HG03175 (cell line): ENCODE measurements around the gene DAPK1.
A peak's percentile ranks its signal among the peaks of the same experiment; 100 is the strongest.
"Not testable (repeated sequence)": the region's sequence is repeated elsewhere in the genome, so short reads cannot be mapped to it uniquely, and the experiment has no call there.

Experiments used
- ATAC-seq: cut with Tn5 transposase; IDR thresholded peaks from one replicate; pipeline ENCODE4 v1.9.1; 2021; ENCODE audit warnings: mild to moderate bottlenecking, moderate library complexity; ENCODE audit not compliant: unreplicated experiment

The DAPK1 gene

DNA sequence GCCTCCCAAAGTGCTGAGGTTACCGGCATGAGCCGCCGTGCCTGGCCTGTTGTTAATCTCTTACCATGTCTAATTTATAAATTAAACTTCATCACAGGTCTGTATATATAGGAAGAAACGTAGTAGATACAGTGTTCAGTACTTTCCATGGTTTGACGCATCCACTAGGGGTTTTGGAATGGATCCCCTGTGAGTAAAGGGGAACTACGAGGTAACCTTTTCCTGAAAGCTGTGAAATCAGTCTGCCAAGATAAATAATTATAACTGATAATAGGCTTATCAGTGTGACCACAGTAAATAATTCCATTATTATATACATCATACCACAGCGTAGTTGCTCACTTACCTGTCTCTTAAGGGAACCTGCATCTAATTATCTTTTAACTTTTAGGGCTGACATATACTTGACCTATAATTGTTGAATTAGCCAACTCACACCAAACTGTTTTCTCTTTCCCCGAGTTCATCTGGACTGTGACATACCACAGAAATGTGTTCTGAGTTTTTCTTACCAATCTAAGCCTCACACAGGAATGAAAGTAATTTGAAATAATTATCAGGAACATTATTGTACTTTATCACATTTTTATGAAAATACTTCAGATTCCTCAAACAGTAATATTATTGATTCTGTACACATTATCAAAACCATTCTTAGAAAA, 42.9 kb downstream of the DAPK1 start:
- ATAC-seq: no peak

DNA sequence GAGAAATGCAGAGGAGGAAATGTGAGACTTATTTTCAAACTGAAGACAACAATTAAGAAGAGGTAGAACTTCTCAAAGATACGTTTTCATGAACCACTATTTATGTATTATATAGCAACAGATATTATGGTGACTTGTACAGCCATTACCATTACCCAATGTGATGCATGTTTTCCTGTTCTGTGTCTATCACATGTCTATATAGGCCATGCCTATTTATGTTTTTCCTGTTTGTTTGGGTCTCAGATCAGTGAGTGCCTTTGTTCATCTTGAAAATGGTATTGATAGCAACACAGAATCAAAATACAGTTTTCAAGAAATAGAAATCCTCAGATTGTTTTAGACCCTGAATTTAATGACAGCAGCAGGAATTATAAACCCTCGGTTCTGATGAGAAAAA, 44.0 kb downstream of the DAPK1 start:
- ATAC-seq: no peak

DNA sequence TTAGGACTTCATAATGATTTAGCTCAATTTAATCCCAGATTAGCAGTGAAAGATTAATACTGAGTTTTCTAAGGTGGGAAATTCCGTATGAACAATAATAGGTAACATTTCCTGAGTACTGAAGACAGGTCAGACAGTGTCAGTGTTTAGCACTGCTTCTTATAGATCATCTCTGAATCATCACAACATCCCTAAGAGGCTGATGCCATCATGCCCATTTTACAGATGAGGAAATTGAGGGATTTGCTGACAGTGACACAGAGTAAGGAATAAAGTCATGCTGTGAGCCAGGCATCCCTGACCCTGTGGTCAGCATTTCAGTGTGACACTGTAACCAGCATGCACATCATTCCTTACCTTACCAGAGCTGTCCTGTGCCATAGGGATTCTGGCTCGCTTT, 44.5 kb downstream of the DAPK1 start:
- no peak for ATAC-seq

DNA sequence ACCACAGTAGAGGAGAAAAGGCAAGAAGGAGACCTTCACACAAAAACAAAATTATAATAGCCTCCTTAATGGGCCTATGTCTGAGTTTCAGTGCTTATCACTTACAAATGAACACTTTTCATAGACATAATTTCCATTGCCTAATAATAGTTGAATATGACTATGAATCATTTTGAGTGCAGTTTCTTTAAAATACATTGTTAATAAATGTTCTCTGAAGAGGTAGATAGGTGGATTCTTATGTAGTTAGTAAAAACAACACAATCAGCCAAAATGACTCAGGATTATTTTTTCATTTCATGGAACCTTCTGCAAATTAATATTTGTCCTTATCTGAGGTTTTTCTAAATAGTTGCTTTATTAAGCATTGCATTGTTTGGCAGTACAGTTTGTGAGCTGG, 45.6 kb downstream of the DAPK1 start:
- ATAC-seq: no peak

DNA sequence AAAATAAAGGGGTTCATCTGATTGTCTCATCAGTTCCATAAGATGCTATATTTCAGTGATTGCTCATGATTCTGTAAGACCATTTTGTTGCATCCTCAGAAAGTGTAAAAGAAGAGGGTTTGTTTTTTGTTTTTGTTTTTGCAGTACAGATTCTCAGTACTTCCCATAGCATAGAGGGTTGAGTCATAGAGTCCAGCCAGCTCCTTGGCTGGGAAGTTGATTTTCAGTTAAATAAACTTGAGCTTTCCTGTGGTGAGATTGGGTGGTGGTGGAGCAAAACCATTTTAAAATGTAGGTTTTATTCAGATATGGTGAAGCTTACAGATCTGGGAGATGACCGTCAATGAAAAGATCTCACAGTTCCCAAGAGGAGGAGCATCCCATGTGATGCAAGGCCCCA, 48.2 kb downstream of the DAPK1 start:
- no peak for ATAC-seq

GRCh38 chr9:87546704-87547103, 49.0 kb downstream of the DAPK1 start:
- no peak for ATAC-seq

- no peak for ATAC-seq
Observed at GRCh38 chr9:87547671-87548081, 50.0 kb downstream of the DAPK1 start.

DNA sequence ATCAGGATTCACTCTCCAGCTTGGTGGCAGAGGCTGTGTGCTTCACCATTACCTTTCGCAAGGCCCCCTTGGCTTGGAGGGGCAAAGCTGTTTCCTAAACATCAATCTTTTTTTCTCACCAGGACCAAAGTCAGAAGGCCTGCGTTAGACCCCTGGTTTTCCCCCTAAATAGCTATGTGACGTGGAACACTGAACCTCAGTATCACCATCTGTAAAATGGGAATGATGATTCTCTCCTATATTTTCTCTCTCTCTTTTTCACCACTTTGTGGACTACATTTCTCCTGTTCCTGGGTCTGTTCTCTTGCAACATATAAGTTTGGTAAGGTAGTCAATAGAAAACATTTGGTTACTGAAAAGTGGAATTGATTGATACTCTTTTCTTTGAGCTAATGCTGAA, 50.5 kb downstream of the DAPK1 start:
- ATAC-seq: no peak

DNA sequence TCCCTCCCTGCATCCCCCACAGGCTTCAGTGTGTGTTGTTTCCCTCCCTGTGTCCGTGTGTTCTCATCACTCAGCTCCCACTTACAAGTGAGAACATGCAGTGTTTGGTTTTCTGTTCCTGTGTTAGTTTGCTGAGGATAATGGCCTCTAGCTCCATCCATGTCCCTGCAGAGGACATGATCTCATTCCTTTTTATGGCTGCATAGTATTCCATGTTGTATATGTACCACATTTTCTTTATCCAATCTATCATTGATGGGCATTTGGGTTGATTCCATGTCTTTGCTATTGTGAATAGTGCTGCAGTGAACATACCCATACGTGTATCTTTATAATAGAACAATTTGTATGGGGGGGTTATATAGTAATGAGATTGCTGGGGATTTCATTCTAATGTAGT, 51.4 kb downstream of the DAPK1 start:
- ATAC-seq: not testable (repeated sequence)

DNA sequence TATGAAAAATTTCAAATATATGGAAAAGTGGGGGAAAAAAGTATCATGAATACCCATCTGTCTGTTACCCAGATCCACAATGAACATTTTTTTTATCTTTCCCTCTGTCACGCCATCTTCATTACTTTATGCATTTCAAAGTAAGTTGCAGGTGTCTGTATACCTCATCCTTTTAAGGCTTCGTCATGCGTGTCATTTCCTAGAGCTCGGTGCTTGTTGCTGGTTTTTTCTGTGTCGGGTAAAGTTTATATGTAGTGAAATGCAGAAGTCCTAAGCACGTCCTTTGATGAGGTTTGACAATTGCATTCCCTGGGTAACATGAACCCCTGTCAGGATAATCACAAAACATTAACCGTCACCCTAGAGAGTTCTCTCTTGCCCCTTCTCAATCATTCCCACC, 52.1 kb downstream of the DAPK1 start:
- ATAC-seq: no peak

DNA sequence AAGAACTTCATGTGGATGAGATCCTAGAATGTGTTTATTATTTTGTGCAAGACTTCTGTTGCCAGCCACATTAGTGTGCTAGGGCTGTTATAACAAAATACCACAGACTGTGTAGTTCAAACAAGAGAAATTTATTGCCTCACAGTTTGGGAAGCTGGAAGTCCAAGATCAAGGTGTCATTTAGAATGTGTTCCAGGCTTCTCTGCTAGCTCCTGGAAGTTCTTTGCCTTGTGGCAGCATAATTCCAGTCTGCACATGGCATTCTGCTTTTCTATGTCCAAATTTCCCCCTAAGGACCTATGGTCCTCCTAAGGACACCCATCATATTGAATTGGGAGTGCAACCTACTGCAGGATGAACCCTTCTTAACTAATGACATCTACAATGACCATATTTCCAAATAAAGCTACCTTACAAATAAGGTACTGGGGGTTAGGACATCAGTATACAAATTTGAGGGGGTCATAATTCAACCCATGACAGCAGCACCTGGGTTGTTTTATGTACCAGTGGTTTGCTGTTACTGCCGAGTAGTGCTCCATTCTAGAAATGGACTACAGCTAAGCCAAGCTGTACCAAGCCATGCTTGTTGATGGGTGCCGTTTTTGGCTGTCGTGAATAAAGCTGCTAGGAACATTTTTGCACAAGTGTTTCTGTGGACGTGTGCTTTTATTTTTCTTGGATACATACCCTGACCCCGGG, 52.7 kb downstream of the DAPK1 start:
- ATAC-seq: no peak

GRCh38 chr9:87551772-87552217, 54.1 kb downstream of the DAPK1 start:
- no peak for ATAC-seq

GRCh38 chr9:87554171-87554910, 56.7 kb downstream of the DAPK1 start:
- ATAC-seq: no peak

DNA sequence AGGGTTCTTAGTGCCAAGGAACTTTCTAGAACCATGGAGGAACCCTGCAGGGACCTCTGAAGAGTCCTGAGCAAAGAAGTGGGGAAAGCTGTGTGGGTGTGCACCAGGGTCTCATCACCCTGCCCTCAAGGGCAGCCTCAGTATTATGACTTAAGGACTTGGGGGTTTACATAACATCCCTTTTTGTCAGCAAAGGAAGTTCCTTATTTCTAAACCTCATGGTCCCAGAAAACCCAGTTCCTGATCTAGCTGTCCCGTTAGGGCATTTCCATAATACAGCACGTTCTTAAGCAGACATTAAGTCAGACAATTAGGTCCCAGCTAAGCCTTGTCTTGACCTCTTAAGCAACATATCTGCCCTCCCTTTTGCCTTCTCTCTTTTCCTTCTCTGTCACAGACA, 57.3 kb downstream of the DAPK1 start:
- ATAC-seq: no peak

DNA sequence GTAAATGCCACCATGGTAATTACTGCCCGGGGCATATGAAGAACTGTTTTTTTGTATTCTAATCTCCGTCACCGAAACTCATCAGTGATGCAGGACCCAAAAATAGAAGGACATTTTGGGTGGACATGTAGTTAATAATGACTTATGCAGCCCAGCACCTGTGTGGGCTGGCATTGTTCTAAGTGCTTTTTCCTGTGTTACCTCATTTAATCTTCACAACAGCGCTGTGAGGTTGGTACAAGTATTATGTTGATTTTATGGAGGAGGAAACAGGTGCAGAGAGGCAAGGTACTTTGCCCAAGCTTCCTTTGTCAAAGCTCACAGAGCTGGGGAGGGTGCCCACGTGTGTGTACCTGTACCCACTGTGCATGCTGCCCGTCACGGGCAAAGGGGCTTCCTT, 58.4 kb downstream of the DAPK1 start:
- ATAC-seq: peak; percentile 38

DNA sequence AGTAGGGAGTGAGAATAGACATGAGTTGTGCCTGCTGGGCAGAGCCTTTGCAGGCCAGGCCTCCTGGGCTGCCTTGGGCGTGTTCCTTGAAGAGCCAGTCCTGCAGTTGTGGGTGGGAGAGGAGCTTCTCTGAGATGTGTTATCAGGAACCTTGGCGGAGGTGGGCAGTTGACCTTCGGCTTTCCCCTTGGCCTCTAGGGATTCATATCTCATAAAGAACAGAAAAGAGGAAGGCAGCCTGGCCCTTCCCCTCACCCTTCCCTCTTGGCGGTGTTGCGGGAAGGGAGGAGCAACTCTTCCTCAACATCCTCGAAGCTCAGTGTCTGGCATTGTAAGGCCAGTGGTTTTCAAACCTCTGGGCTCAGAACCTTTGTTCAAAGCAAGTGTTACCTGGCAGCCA, 59.2 kb downstream of the DAPK1 start:
- ATAC-seq: no peak

- no peak for ATAC-seq
Observed at GRCh38 chr9:87557996-87558395, 60.3 kb downstream of the DAPK1 start.

GRCh38 chr9:87558606-87559190, 61.0 kb downstream of the DAPK1 start:
- no peak for ATAC-seq

DNA sequence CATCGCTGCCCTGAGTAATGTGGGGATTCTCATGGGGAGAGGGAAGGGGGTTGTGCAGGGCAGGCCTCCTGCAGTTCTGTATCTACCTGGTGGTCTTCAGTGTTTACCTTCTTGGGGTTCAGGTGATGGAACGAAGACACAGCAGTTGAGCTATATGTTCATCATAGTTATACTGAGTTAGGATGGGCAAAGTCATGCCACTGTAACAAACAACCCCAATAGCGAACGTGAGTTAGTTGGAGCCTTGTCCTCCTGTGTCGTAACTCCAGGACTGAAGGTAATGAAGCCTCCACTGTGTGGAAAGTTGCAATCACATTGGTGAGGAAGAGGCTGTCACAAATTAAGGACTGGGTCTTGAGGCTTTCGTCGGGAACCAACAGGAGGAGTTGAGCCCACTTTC, 64.4 kb downstream of the DAPK1 start:
- ATAC-seq: no peak

DNA sequence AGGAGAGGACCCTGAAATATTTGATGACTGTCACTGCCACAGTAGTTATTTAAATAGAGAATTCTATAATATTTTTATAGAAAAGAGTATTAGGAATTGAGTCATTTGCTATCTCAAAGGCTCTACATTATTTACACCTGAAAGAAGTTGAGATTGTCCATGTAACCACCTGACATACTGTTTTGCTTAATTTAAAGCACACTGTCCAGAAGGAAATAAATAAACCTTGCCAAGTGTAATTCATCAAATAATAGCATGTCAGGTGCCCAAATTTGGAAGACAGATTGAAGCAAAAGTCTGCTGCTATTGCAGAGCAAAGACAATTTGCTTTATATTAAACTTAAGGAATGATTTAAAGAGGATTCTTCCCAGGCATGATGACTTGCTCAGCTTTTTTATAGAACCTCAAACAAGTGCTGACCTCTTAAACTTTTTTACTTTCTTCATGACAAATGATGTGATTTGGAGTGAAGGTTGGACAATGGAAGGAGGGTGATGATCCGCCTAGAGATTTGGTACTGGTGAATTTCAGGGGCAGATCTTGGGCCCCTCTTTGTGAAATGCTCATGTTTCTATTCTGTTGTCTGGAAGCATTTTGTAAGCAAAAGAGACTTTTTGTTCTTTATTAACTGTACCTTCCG, 65.0 kb downstream of the DAPK1 start:
- no peak for ATAC-seq

DNA sequence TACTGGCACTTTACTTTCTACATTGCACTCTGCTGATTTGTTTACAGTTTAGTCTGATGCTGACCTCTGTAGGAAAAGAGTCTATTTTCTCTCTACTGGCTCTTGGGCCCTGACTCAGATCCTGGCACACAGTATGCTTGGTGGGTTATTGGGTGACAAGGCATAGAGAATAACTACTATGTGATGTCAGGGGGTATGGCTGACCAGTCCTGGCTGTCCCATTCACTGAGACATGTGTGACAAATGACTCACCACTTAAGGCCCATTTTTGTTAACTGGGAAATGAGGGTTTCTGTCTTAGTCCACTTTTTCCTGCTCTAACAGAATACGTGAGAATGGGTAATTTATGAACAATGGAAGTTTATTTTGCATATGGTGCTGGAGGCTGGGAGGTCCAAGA, 66.4 kb downstream of the DAPK1 start:
- ATAC-seq: no peak
